DOHH2 (cell line): Measurements from ENCODE around the gene FIZ1.

Experiments used
- CTCF ChIP-seq: fragments of 200-600 bp; sonication (generic); IDR thresholded peaks from one replicate; pipeline ENCODE4 v1.5.1; 2014; ENCODE audit warnings: antibody characterized with exemption, mild to moderate bottlenecking, low read depth, low read length; ENCODE audit not compliant: poor library complexity, severe bottlenecking
- EZH2phosphoT487 ChIP-seq: fragments of 200-600 bp; sonication (generic); IDR thresholded peaks from 2 replicates; pipeline ENCODE4 v1.6.1; 2017; ENCODE audit warnings: borderline replicate concordance, mild to moderate bottlenecking, antibody characterized with exemption, low read length, moderate library complexity, mixed read lengths

- no peak for TF ChIP-seq CTCF
- TF ChIP-seq EZH2phosphoT487: no peak
Measured at GRCh38 chr19:55622242-55622969, 23.1 kb upstream of the FIZ1 start.
